HEK293T (cell line): Measurements from ENCODE around the gene ODAD4.

Experiments
- CTCF ChIA-PET: fragments of 350-600 bp; formaldehyde crosslinking; extraction: SDS; loops from one replicate; lab custom pipeline; 2021; ENCODE audit warnings: antibody characterized with exemption, inconsistent platforms; lab: Yijun Ruan, JAX
- POLR2A ChIA-PET: fragments of 350-600 bp; formaldehyde crosslinking; extraction: SDS; loops from one replicate; lab custom pipeline; 2020; ENCODE audit warnings: antibody characterized with exemption, inconsistent platforms; lab: Yijun Ruan, JAX
- DNase-seq: peaks from one replicate; pipeline ENCODE4 v3.0.0; 2012; ENCODE audit warnings: mixed read lengths; ENCODE audit errors: extremely low spot score
- ARNT ChIP-seq: fragments of 450-650 bp; IDR thresholded peaks from 2 replicates; pipeline ENCODE4 v1.6.1; 2017; ENCODE audit warnings: mild to moderate bottlenecking
- BHLHE40 ChIP-seq: fragments of 450-650 bp; IDR thresholded peaks from 2 replicates; pipeline ENCODE4 v1.6.1; 2016; ENCODE audit warnings: mild to moderate bottlenecking, moderate library complexity, borderline replicate concordance
- CTBP1 ChIP-seq: fragments of 450-650 bp; IDR thresholded peaks from 2 replicates; pipeline ENCODE4 v1.6.1; 2016; ENCODE audit warnings: borderline replicate concordance
- ELF4 ChIP-seq: fragments of 450-650 bp; IDR thresholded peaks from 2 replicates; pipeline ENCODE4 v1.6.1; 2017; ENCODE audit warnings: antibody characterized with exemption
- FOXA1 ChIP-seq: fragments of 450-650 bp; IDR thresholded peaks from 2 replicates; pipeline ENCODE4 v1.6.1; 2016; ENCODE audit warnings: mild to moderate bottlenecking
- FOXK2 ChIP-seq: fragments of 450-650 bp; IDR thresholded peaks from 2 replicates; pipeline ENCODE4 v1.6.1; 2016; ENCODE audit warnings: mild to moderate bottlenecking
- FOXM1 ChIP-seq: fragments of 450-650 bp; IDR thresholded peaks from 2 replicates; pipeline ENCODE4 v1.6.1; 2017; ENCODE audit warnings: mild to moderate bottlenecking, borderline replicate concordance
- HDGF ChIP-seq: fragments of 450-650 bp; IDR thresholded peaks from 2 replicates; pipeline ENCODE4 v1.6.1; 2017; ENCODE audit warnings: antibody characterized with exemption, borderline replicate concordance
- L3MBTL2 ChIP-seq: fragments of 450-650 bp; conservative IDR thresholded peaks from 2 replicates; pipeline ENCODE4 v1.6.1; 2016; ENCODE audit warnings: mild to moderate bottlenecking
- LEF1 ChIP-seq: fragments of 450-650 bp; IDR thresholded peaks from 2 replicates; pipeline ENCODE4 v1.6.1; 2017; ENCODE audit warnings: mild to moderate bottlenecking, borderline replicate concordance
- NFRKB ChIP-seq: fragments of 450-650 bp; IDR thresholded peaks from 2 replicates; pipeline ENCODE4 v1.6.1; 2016; ENCODE audit warnings: mild to moderate bottlenecking, moderate library complexity
- PKNOX1 ChIP-seq: fragments of 450-650 bp; IDR thresholded peaks from 2 replicates; pipeline ENCODE4 v1.6.1; 2016
- SP1 ChIP-seq: fragments of 450-650 bp; IDR thresholded peaks from 2 replicates; pipeline ENCODE4 v1.6.1; 2017
- SUZ12 ChIP-seq: fragments of 450-650 bp; IDR thresholded peaks from 2 replicates; pipeline ENCODE4 v1.6.1; 2016; ENCODE audit warnings: mild to moderate bottlenecking
- TARDBP ChIP-seq: fragments of 450-650 bp; IDR thresholded peaks from 2 replicates; pipeline ENCODE4 v1.6.1; 2016
- ZNF384 ChIP-seq: fragments of 450-650 bp; IDR thresholded peaks from 2 replicates; pipeline ENCODE4 v1.6.1; 2016

Gene ODAD4

GRCh38 chr17:41907633-41908539 is 22.5 kb upstream of the ODAD4 start:
- POLR2A ChIA-PET = interaction anchor here (1.1 to 1.6 kb wide), 4 partner anchors 10 to 218 kb away, joined by 3 to 5 read pairs (median 4); partner anchors contain the start of genes ACLY and ODAD4
- DNase-seq = no peak
- CTCF ChIA-PET = interaction anchor here (0.5 to 0.6 kb wide), 2 partner anchors 23 to 61 kb away, joined by 3 to 7 read pairs; partner anchors contain the start of gene ODAD4

GRCh38 chr17:41909088-41909487 is 21.3 kb upstream of the ODAD4 start:
- CTCF ChIA-PET = interaction anchor here (0.5 kb wide), 1 partner anchor 216 kb away, joined by 3 read pairs; no protein-coding TSS in a partner anchor
- POLR2A ChIA-PET = interaction anchor here (0.6 to 1.6 kb wide), 5 partner anchors 8 to 219 kb away, joined by 3 to 6 read pairs (median 3); partner anchors contain the start of gene ODAD4
- no peak for DNase-seq
- TF ChIP-seq SP1 (no peak), ZNF384 (no peak), CTBP1 (no peak), L3MBTL2 (no peak), NFRKB (no peak), ARNT (no peak), BHLHE40 (no peak), HDGF (no peak), FOXK2 (no peak), TARDBP (no peak), FOXM1 (no peak), PKNOX1 (no peak), LEF1 (no peak), ELF4 (no peak), FOXA1 (no peak)

More at GRCh38 chr17:41907633-41908539, 22.5 kb upstream of the ODAD4 start:
- TF ChIP-seq ZNF384 = no peak
- no peak for TF ChIP-seq SP1
- TF ChIP-seq SUZ12 = no peak
- no peak for TF ChIP-seq ELF4
- TF ChIP-seq LEF1 = no peak

DNA sequence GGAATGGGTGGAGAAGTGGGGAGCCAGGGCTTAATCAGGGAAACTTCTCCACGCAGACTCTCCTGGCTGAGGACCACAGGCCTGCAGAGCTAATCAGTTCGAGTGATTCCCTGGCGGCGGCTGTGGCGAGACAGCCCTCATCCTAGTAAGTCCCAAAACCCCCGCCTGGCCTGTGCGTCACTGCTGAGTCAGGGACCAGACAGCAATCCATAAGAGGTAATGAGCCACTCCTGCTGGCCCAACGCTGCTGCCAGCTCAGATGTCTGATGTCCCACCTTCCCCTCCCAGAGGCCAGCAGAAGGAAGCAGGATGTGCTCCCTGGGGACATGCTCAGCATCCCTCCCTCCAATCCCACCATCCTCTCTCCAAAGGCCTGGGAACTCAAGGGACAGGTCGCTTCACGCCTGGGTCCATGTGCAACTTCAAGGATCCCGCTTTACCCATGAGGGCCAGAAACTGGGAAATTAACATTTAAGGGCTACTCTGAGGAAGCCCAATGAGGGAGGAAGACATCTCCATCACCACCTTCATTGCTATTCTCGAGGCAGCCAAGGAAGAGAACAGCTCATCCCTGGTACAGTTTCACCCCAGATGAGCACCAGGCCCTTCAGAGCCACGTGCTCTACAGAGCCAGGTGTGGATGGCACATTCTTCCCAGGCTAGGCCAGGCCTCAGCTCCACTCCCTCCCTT is 19.6 kb upstream of the ODAD4 start:
- ChIA-PET POLR2A (interaction anchor here (0.8 to 1.5 kb wide), 3 partner anchors 9 to 118 kb away, joined by 3 to 4 read pairs (median 3); partner anchors contain the start of gene ODAD4), CTCF (no interaction called here)
- no peak for TF ChIP-seq HDGF
- no peak for TF ChIP-seq SUZ12
- no peak for TF ChIP-seq L3MBTL2
- TF ChIP-seq CTBP1 = no peak
- TF ChIP-seq ARNT = no peak
- no peak for TF ChIP-seq FOXA1
- no peak for TF ChIP-seq FOXM1
- TF ChIP-seq ELF4 = no peak
- TF ChIP-seq LEF1 = no peak
- no peak for DNase-seq

- ChIA-PET CTCF (interaction anchor here (1.8 kb wide), 1 partner anchor 47 kb away, joined by 8 read pairs; no protein-coding TSS in a partner anchor), POLR2A (interaction anchor here (1.3 to 2.2 kb wide), 3 partner anchors 18 to 100 kb away, joined by 3 to 12 read pairs (median 3); partner anchors contain the start of gene ODAD4)
- DNase-seq = no peak
- TF ChIP-seq BHLHE40 = no peak
- TF ChIP-seq ARNT = no peak
- no peak for TF ChIP-seq PKNOX1
- no peak for TF ChIP-seq TARDBP
- no peak for TF ChIP-seq LEF1
- no peak for TF ChIP-seq L3MBTL2
- TF ChIP-seq ZNF384 = no peak
- no peak for TF ChIP-seq SUZ12
- no peak for TF ChIP-seq CTBP1
These were observed 17.5 kb upstream of the ODAD4 start for GRCh38 chr17:41912925-41913324.

DNA sequence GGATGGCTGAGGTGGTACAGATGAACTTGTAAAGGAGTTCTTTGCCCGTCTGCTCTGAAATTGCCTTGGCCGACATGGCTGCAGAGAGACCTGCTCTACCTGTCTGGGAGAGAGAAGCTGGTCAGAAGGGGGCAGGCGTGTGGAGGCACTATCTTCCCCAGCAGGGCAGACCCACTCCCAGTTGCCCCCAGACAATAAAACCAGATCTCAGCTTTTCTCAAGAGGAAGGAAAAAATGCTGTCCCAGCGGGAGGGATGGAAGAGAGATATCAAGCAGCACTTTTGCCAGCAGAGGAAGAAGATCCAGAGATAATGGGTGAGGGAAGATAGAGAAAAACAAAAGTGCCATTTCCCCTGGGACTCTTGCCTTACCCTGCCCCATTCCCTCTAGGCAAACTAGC is 16.6 kb upstream of the ODAD4 start:
- TF ChIP-seq FOXM1 = no peak
- TF ChIP-seq NFRKB = no peak
- no peak for TF ChIP-seq ZNF384
- TF ChIP-seq TARDBP = no peak
- TF ChIP-seq SP1 = no peak
- ChIA-PET CTCF (interaction anchor here (0.7 kb wide), 1 partner anchor 17 kb away, joined by 3 read pairs; the partner anchor contains the start of gene ODAD4), POLR2A (interaction anchor here (1.1 to 2.5 kb wide), 4 partner anchors 17 to 225 kb away, joined by 3 to 12 read pairs (median 6); partner anchors contain the start of genes EIF1 and ODAD4)
- no peak for DNase-seq

DNA sequence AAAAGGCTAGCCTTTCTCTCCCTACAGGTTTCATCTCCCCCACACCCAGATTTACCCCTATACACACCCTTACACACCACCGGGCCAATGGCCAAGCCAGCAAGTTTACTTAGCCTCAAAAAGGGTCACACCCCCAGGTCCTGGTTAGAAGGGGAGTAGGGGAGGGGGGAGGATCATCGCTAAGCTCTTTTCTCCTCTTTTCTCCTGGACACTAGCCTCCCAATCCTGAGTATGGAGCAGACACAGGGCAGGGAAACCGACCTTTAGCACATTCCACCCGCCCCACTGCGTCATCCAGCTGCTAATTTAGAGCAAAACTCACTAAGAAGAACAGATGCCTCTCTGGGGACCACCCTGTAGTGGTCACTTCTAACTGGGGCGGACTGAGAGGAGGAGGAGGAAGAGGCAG is 16.1 kb upstream of the ODAD4 start:
- POLR2A ChIA-PET = interaction anchor here (0.7 to 2.5 kb wide), 5 partner anchors 16 to 225 kb away, joined by 3 to 12 read pairs (median 4); partner anchors contain the start of genes EIF1 and ODAD4
- TF ChIP-seq SUZ12 (no peak), L3MBTL2 (no peak), SP1 (no peak), ZNF384 (no peak), NFRKB (no peak)
- CTCF ChIA-PET = interaction anchor here (0.6 to 0.7 kb wide), 2 partner anchors 16 to 339 kb away, joined by 3 to 4 read pairs; partner anchors contain the start of gene ODAD4
- no peak for DNase-seq
